GM18873 (cell line): ENCODE data around the gene CDH2.

Experiments used
- ATAC-seq: cut with Tn5 transposase; IDR thresholded peaks from one replicate; pipeline ENCODE4 v1.9.1; 2021; ENCODE audit warnings: mild to moderate bottlenecking, moderate library complexity, moderate number of reproducible peaks; ENCODE audit not compliant: unreplicated experiment, low FRiP score

Gene CDH2

GRCh38 chr18:28095041-28095440 is 81.9 kb downstream of the CDH2 start:
- no peak for ATAC-seq

DNA sequence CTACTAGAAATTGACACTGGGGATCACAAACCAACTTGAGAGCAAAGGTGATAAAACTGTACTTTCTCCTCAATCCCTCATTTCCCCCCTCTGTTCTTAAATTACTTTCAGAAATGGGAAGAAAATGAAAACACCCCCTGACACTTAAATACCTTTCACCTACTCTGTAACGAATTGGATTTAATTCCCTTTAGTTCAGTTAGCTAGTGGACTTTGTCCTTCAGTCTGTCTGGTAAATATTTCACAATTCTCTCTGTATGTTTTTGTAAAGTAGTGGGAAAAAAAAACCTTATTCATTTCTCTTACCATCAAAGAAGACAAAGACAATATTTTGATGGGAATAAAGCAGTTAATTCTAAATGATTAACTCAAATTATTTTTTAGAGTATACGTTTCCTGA is 85.7 kb downstream of the CDH2 start:
- ATAC-seq, result no peak

GRCh38 chr18:28088477-28088876 is 88.5 kb downstream of the CDH2 start:
- ATAC-seq, result no peak

GRCh38 chr18:28086670-28087552 is 90.0 kb downstream of the CDH2 start:
- no peak for ATAC-seq

- no peak for ATAC-seq
These were observed 95.4 kb downstream of the CDH2 start for GRCh38 chr18:28081516-28081915.

DNA sequence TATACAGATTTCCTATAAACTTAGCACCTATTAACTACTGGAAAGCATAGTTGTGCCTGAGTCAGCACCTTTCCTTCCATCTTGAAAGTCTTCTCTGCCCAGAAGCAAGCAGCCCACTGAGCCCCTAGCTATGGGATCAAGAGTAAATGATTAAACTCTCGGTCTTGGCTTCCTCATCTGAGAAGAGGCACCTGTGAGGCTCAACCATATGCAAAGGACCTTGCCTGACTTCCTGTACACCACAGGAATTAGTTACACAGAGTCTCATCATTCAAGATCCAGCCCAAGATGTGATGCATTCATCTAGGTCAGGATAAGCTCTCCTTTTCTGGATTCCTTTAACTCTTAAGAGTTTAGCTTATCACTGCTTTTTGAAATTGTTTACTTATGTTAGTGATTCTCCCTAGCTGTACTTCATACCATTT is 96.0 kb downstream of the CDH2 start:
- no peak for ATAC-seq

GRCh38 chr18:28079883-28080282 is 97.0 kb downstream of the CDH2 start:
- no peak for ATAC-seq

- no peak for ATAC-seq
These were observed 98.1 kb downstream of the CDH2 start for GRCh38 chr18:28078849-28079248.

- no peak for ATAC-seq
These were observed 98.6 kb downstream of the CDH2 start for GRCh38 chr18:28078298-28078697.

GRCh38 chr18:28075501-28075900 is 101.4 kb downstream of the CDH2 start:
- no peak for ATAC-seq

DNA sequence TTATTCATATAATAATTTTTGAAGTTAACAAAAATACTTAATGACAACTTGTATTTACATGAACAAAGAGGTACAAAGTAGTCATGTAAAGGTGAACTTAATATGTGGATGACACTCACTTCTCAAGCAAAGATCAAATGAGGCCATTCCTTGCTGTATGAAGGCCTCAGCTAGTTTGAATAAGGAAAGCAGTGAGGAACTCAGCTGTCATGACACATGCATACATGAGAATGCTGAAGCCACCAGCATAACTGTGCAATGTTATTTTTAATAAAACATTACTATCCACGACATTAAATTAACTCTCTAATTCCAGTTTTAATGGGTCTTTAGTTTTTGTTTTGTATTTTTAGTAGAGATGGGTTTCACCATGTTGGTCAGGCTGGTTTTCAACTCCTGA is 102.9 kb downstream of the CDH2 start:
- ATAC-seq, result no peak

GRCh38 chr18:28073658-28074057 is 103.3 kb downstream of the CDH2 start:
- ATAC-seq, result no peak

DNA sequence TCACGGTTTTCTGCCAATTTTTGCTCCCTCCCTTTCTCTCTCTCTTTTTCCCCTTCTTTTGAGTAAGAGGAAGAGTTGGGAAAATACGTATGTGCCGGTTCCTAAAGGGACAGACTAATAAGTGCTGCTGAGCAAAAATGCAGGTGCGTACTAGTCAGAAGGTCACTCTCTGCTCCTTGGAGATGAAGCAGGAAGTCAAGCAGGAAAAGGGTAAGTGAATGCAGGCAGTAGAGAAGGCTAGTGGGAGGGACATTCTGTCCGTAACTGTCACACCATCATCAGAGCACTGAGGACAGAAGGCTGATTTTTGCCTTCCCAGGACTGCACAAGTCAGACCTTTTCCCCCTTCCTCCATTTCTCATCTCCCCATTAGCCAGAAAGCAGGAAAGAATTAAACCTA is 105.7 kb downstream of the CDH2 start:
- ATAC-seq, result no peak

- ATAC-seq, result no peak
These were observed 108.7 kb downstream of the CDH2 start for GRCh38 chr18:28068207-28068606.

GRCh38 chr18:28067346-28067745 is 109.6 kb downstream of the CDH2 start:
- no peak for ATAC-seq

- no peak for ATAC-seq
These were observed 111.1 kb downstream of the CDH2 start for GRCh38 chr18:28065793-28066186.

DNA sequence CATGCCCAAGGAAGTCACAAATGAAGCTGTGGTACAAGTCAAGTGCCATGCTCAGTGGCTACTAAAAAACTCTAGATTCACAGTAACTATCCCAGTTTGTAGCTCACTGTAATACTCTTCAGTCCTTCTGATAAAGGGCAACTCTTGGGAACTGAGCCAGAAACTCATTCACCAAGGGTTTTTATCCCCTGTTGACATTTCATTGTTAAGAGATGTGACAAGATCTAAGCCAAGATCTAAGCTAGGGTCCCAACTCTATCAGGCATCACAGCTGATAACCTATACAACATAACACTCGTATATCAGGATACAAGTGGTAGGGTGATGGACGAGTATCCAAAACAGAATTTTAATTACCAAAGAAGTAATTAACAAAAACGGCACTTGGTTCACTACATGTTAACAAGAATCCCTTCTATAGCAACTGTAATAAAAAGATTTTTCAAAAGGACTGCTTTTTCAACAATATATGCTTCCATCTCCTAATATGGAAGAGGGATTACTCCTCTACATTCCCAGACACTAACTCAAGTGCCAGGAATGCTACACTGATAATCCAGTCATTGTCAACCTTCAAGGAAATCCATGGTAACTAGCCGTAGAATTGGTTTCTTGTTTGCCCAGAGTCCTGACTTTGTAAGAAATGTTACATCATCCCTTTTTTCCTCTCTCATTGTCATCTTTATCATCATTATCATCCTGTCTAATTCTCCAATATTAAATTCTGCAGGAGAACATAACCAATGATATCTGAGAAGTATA is 111.7 kb downstream of the CDH2 start:
- no peak for ATAC-seq

DNA sequence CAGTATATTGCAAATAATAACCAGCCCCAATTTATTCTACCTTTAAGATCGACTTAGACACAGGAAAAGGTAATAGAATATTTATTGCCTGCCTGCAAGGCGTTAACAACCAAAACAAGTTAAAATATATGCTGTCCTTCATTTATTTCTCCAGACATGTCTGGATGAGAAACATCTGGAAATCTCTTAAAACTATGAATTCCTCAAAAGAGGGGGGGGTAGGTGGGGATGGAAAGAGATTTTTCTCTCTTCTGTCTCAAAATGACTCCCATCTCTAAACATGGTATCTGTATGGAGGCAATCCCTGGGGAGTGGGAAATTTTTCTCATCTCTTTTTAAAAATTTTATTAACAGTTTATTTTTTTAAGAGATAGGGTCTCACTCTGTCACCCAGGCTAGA is 113.0 kb downstream of the CDH2 start:
- ATAC-seq, result no peak

- ATAC-seq, result no peak
These were observed 113.6 kb downstream of the CDH2 start for GRCh38 chr18:28063271-28063761.

GRCh38 chr18:28062443-28062842 is 114.5 kb downstream of the CDH2 start:
- ATAC-seq, result no peak

- ATAC-seq, result no peak
These were observed 117.1 kb downstream of the CDH2 start for GRCh38 chr18:28059861-28060260.

GRCh38 chr18:28050545-28050944 is 126.4 kb downstream of the CDH2 start:
- ATAC-seq, result no peak
